Sigmoid colon (tissue), 7 donors: ENCODE data around the gene PRKRIP1. TPM values are rescaled to one million over a fixed set of nuclear protein-coding genes. Genes with fewer than 3 reads are reported as not detected.

Experiments used
- DNase-seq: peaks from one replicate; pipeline ENCODE4 v3.0.0-alpha.2; 2019
- H3K27ac ChIP-seq, 4 donors: fragments of 200-600 bp; sonication (generic); one replicate each; pipeline ENCODE4 v1.5.1; 2016 to 2019; ENCODE audit warnings: mild to moderate bottlenecking in 1 of 4
- H3K27me3 ChIP-seq, 3 donors: fragments of 200-600 bp; sonication (generic); one replicate each; pipeline ENCODE4 v1.5.1; 2019; ENCODE audit warnings: mild to moderate bottlenecking in 1 of 3
- H3K36me3 ChIP-seq, 4 donors: fragments of 200-600 bp; sonication (generic); one replicate each; pipeline ENCODE4 v1.5.1; 2016 to 2019
- H3K4me1 ChIP-seq, 4 donors: fragments of 200-600 bp; sonication (generic); one replicate each; pipeline ENCODE4 v1.5.1; 2017 to 2019
- H3K4me3 ChIP-seq, 4 donors: fragments of 200-600 bp; sonication (generic); one replicate each; pipeline ENCODE4 v1.5.1; 2017 to 2019; ENCODE audit warnings: mild to moderate bottlenecking in 2 of 4, moderate library complexity in 1 of 4
- H3K9me3 ChIP-seq, 4 donors: fragments of 200-600 bp in 3 of 4; sonication (generic) in 3 of 4; one replicate each; pipeline versions ENCODE4 v1.5.1 to v1.6.1; 2013 to 2019
- CTCF ChIP-seq, 4 experiments: fragments of 450-650 bp in 3 of 4; fragments of 200-600 bp in 1 of 4; IDR thresholded peaks; one replicate each; pipeline ENCODE4 v1.5.1; 2016 to 2019; ENCODE audit warnings: antibody characterized with exemption in 4 of 4, mild to moderate bottlenecking in 3 of 4, moderate library complexity in 2 of 4
- EP300 ChIP-seq, 4 donors: sonication (generic); formaldehyde crosslinking; IDR thresholded peaks; one replicate each; pipeline ENCODE4 v1.6.1; 2017; ENCODE audit warnings: antibody characterized with exemption in 4 of 4
- POLR2A ChIP-seq, 2 donors: fragments of 450-650 bp; IDR thresholded peaks; one replicate each; pipeline ENCODE4 v1.6.1; 2016; ENCODE audit warnings: antibody characterized with exemption in 2 of 2, mild to moderate bottlenecking in 2 of 2, moderate library complexity in 2 of 2
- POLR2AphosphoS5 ChIP-seq, 4 donors: sonication (generic); formaldehyde crosslinking; IDR thresholded peaks; one replicate each; pipeline ENCODE4 v1.6.1; 2017; ENCODE audit warnings: antibody characterized with exemption in 4 of 4
- WGBS, 2 donors: extraction: QIAGEN DNeasy Blood & Tissue Kit; methylation state at CpG; one replicate each; pipeline ENCODE4 v1.1.7; 2013; 5-methylcytosine and 5-hydroxymethylcytosine counted together
- intact Hi-C: fragments of 100-400 bp; cut with DNase I; formaldehyde crosslinking; loops from one replicate; pipeline ENCODE4 v1.15.1; 2023
- polyA plus RNA-seq, 3 donors: library from polyadenylated mRNA; stranded (reverse); fragments of 200-250 nt; gene quantifications; one replicate each; pipeline ENCODE4 v1.2.3, GENCODE V29; 2013
- total RNA-seq, 4 donors: library from RNA; depleted of rRNA; stranded (reverse); fragments of >200 nt; gene quantifications; one replicate each; pipeline ENCODE4 v1.1.0, GENCODE V29; 2016
- donor health status: healthy with polysubstance abuse.
- donor health status: Bipolar disorder and iron deficiency.
- donor health status: healthy.

Gene PRKRIP1
- total and polyA plus RNA-seq, 7 donors = 9.0 to 29.9 (median 24.1) TPM

GRCh38 chr7:102455596-102455995 lies 59.4 kb downstream of the PRKRIP1 start:
- H3K4me3 ChIP-seq = no peak overlapping the region
- H3K27ac ChIP-seq = no peak overlapping the region
- WGBS, 2 donors = 91 to 93% methylated on average over 11 of the region's 11 CpGs
- no peaks in the 10 kb centered on the region for H3K27me3 ChIP-seq
- no peak for TF ChIP-seq CTCF (IDR thresholded peaks at IDR 0.05)
- no peak for TF ChIP-seq POLR2AphosphoS5 (IDR thresholded peaks at IDR 0.05)
- TF ChIP-seq POLR2A (IDR thresholded peaks at IDR 0.05) = no peak
- no peak for TF ChIP-seq EP300 (IDR thresholded peaks at IDR 0.05)
- intact Hi-C loops = no loop called here
- no peaks in the 10 kb centered on the region for H3K4me1 ChIP-seq
- no peak for DNase-seq
- no peaks in the 10 kb centered on the region for H3K9me3 ChIP-seq
- peaks cover 7 to 43% (median 29%) of the 10 kb centered on the region in 4 donors for H3K36me3 ChIP-seq

GRCh38 chr7:102456327-102456726 lies 60.2 kb downstream of the PRKRIP1 start:
- no peak overlapping the region for H3K27ac ChIP-seq
- no peaks in the 10 kb centered on the region for H3K27me3 ChIP-seq
- DNase-seq = no peak
- H3K9me3 ChIP-seq = no peaks in the 10 kb centered on the region
- intact Hi-C loops = no loop called here
- H3K4me3 ChIP-seq = no peak overlapping the region
- no peak for TF ChIP-seq CTCF (IDR thresholded peaks at IDR 0.05)
- TF ChIP-seq POLR2A (IDR thresholded peaks at IDR 0.05) = no peak
- no peak for TF ChIP-seq EP300 (IDR thresholded peaks at IDR 0.05)
- TF ChIP-seq POLR2AphosphoS5 (IDR thresholded peaks at IDR 0.05) = no peak
- 91 to 92% methylated on average over 10 of the region's 10 CpGs for WGBS, 2 donors
- peaks cover 7 to 43% (median 29%) of the 10 kb centered on the region in 4 donors for H3K36me3 ChIP-seq
- H3K4me1 ChIP-seq = no peaks in the 10 kb centered on the region

GRCh38 chr7:102457352-102457924 lies 61.3 kb downstream of the PRKRIP1 start:
- H3K4me3 ChIP-seq = no peak overlapping the region
- 96% methylated on average over 40 of the region's 40 CpGs for WGBS, 2 donors
- H3K36me3 ChIP-seq = peaks cover 7 to 43% (median 29%) of the 10 kb centered on the region in 4 donors
- intact Hi-C loops = no loop called here
- H3K27me3 ChIP-seq = no peaks in the 10 kb centered on the region
- no peak for DNase-seq
- H3K27ac ChIP-seq = no peak overlapping the region
- H3K4me1 ChIP-seq = no peaks in the 10 kb centered on the region
- no peaks in the 10 kb centered on the region for H3K9me3 ChIP-seq
- TF ChIP-seq CTCF (IDR thresholded peaks at IDR 0.05) (no peak), POLR2A (IDR thresholded peaks at IDR 0.05) (no peak), EP300 (IDR thresholded peaks at IDR 0.05) (no peak), POLR2AphosphoS5 (IDR thresholded peaks at IDR 0.05) (no peak)

GRCh38 chr7:102459221-102459844 lies 63.2 kb downstream of the PRKRIP1 start:
- intact Hi-C loops = no loop called here
- 97% methylated on average over 24 of the region's 24 CpGs for WGBS, 2 donors
- no peaks in the 10 kb centered on the region for H3K9me3 ChIP-seq

More at GRCh38 chr7:102459221-102459844, 63.2 kb downstream of the PRKRIP1 start:
- Histone ChIP-seq H3K36me3 (peaks cover 7 to 43% (median 29%) of the 10 kb centered on the region in 4 donors), H3K4me3 (no peak overlapping the region), H3K4me1 (peaks cover 0 to 11% (median 9%) of the 10 kb centered on the region in 4 donors), H3K27ac (no peak overlapping the region), H3K27me3 (no peaks in the 10 kb centered on the region)
- DNase-seq = no peak
- TF ChIP-seq EP300 (IDR thresholded peaks at IDR 0.05) (no peak), CTCF (IDR thresholded peaks at IDR 0.05) (no peak), POLR2AphosphoS5 (IDR thresholded peaks at IDR 0.05) (no peak), POLR2A (IDR thresholded peaks at IDR 0.05) (no peak)
